NT2/D1 (cell line): ENCODE measurements around the gene CDH13.

Source experiments
- SUZ12 ChIP-seq: IDR thresholded peaks from 2 replicates; pipeline ENCODE4 v1.6.1; 2011; ENCODE audit not compliant: insufficient read length, insufficient read depth; ENCODE audit errors: extremely low read depth
- ZNF274 ChIP-seq: IDR thresholded peaks from 2 replicates; pipeline ENCODE4 v1.6.1; 2011; ENCODE audit warnings: mild to moderate bottlenecking, low read depth, low read length

GRCh38 chr16:82859662-82860061 is 232.9 kb downstream of the CDH13 start:
- TF ChIP-seq ZNF274, result no peak
- TF ChIP-seq SUZ12, result no peak
